Hepatocyte (in vitro differentiated cells): ENCODE data around the gene CRISP1.

Source experiments
- EZH2 ChIP-seq: fragments of 200-600 bp; sonication (generic); IDR thresholded peaks from 2 replicates; pipeline ENCODE4 v1.6.1; 2016; ENCODE audit warnings: antibody characterized with exemption, mild to moderate bottlenecking, borderline replicate concordance
- EZH2phosphoT487 ChIP-seq: fragments of 200-600 bp; sonication (generic); IDR thresholded peaks from one replicate; pipeline ENCODE4 v1.6.1; 2018; ENCODE audit warnings: antibody characterized with exemption, mild to moderate bottlenecking, low read depth, moderate library complexity; ENCODE audit not compliant: unreplicated experiment, severe bottlenecking
- TF ChIP-seq, protein P1 (sequence below): fragments of 200-600 bp; sonication (generic); IDR thresholded peaks from 2 replicates; pipeline ENCODE4 v1.5.1; 2016; ENCODE audit warnings: antibody characterized with exemption, mild to moderate bottlenecking; ENCODE audit not compliant: poor library complexity

DNA sequence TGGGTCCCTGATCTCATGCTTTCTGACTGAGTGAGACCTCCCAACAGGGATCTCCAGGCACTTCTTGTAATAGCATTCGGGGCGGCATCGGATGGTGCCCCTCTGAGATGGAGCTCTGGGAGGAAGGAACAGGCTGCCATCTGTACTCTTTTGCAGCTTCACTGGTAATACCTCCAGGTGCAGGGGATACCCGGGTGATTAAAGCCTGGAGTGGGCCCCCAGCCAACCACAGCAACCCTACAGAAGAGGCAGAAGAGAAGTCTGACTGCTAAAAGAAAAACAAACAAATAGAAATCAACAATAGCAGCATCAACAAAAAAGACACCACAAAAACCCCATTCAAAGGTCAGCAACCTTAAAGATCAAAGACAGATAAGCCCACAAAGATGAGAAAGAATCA, 60.2 kb downstream of the CRISP1 start:
- TF ChIP-seq EZH2 (no peak), EZH2phosphoT487 (no peak)
- TF ChIP-seq, protein P1, sequence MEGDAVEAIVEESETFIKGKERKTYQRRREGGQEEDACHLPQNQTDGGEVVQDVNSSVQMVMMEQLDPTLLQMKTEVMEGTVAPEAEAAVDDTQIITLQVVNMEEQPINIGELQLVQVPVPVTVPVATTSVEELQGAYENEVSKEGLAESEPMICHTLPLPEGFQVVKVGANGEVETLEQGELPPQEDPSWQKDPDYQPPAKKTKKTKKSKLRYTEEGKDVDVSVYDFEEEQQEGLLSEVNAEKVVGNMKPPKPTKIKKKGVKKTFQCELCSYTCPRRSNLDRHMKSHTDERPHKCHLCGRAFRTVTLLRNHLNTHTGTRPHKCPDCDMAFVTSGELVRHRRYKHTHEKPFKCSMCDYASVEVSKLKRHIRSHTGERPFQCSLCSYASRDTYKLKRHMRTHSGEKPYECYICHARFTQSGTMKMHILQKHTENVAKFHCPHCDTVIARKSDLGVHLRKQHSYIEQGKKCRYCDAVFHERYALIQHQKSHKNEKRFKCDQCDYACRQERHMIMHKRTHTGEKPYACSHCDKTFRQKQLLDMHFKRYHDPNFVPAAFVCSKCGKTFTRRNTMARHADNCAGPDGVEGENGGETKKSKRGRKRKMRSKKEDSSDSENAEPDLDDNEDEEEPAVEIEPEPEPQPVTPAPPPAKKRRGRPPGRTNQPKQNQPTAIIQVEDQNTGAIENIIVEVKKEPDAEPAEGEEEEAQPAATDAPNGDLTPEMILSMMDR: no peak
